HG03108 (cell line): ENCODE results near the gene TNFRSF6B.
"Not testable (repeated sequence)": the region's sequence is repeated elsewhere in the genome, so short reads cannot be mapped to it uniquely, and the experiment has no call there.

Source experiments
- ATAC-seq: cut with Tn5 transposase; IDR thresholded peaks from one replicate; pipeline ENCODE4 v1.9.1; 2021; ENCODE audit warnings: moderate library complexity; ENCODE audit not compliant: unreplicated experiment

Gene TNFRSF6B

GRCh38 chr20:63661959-63662812, 34.3 kb upstream of the TNFRSF6B start:
- ATAC-seq, result no peak

DNA sequence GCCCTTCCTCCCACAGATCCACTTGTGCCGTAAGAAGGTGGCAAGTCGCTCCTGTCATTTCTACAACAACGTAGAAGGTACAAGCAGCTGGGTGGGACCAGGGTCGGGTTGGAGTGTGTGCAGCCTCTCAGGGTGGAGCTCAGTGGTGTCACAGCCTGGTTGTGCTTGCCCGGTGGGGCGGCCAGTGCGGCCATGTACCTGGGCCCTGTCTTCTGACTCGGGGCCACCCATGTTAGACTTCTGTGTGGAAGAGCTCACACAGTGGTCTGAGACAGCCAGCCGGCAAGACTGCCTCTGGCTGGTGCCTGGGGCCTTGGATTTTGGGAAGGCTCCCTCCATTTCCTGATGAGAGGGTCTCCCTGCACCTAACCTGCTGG, 33.7 kb upstream of the TNFRSF6B start:
- no peak for ATAC-seq

DNA sequence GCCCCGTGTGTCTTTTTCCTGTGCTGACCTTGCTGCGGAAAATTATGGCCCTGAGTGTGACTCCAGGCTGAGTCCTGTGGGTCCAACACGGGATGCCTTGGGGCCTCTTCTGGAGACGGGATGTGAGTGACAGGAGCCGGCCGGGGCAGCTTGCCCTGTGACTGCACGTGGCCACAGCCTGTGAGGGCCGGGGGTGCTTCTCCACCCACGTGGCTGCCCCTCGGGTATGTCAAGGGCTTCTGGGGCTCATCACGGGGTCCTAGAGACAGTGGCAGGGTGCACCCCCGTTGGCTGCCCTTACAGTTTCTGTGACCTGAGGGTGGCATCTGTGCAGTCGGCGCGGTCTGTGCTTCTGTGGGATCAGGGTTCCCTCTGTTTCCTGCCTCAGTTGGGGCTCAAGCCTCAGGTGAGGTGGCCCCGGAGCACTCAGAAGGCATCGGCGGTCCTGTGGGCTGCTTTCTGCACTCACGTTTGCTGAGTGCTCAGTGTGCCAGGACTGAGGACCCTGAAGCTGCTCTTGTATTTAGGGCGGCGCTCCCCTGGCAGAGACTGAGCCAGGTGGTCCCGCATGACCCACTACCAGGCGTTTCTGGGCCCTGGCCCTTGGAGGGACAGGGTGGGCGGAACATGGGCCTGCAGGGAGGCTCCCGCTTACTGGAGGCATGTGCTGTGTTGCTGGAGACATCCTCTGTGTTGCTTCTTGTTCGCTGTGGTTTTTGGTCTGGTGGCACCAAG, 33.0 kb upstream of the TNFRSF6B start:
- ATAC-seq, result no peak

DNA sequence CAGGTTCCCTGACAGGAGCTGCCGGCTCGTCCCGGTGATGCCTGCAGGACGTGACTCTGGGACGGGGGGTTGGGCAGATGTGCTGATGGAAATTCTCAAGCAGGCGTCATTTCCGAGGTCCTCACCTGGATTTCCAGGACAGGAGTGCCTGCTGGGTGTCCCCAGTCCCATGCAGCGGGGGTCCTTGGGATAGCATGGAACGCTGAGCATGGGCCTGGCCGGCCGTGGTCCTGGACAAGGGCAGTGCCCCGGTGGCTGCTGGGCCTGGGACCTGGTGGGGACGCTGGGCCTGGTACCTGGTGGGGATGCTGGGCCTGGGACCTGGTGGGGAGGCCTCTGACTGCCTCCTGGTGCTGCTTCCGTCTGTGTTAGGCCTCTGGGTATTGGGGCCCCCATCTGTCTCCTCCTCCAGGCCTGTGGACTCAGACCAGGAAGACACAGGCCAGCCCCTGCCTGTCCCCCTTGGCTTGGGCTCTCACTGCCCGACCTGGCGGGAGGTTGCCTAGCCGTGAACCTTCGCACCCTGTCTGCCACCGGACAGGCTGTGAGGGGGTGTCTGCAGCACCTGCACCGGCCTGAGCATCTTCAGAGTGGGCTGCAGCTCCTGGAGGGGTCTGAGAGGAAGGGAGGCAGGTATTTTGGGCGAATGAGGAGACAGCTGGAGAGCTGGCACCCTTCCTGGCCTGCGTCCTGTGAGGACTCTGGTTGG, 32.2 kb upstream of the TNFRSF6B start:
- ATAC-seq, result no peak

DNA sequence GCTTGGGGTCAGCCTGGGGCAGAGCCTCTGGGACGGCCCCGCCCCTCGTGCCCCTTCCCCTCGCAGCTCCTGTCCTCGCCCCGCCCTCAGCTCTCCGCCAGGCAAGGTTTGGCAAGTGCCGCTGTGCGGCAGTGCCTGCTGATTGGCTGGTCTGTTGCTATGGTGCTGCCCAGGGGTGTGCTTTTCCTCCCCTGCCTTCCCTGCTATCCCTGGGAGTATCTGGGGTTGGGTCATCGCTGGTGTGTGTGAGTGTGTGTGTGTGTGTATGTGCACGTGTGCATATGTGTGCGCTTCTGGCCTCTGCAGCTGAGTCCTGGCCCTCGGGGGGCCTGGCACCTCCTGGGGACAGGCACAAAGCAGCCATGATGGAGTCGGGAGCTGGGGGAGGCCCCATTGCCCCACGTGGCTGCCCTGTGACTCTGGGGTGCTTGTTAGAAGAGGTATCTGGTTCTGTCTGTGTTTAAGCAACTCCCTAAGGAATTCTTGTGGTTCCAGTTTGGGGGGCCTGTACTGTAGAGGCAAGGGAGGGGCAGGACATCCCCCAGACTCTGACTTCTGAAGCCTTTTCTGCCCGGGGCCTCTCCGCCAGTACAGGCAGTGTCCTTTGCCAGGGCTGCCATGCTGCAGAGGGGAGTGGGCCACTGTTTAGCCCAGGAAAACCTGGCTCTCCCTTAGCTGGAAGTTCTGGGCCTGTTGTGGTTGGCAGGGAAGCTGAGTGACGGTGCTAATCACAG, 31.4 kb upstream of the TNFRSF6B start:
- no peak for ATAC-seq

DNA sequence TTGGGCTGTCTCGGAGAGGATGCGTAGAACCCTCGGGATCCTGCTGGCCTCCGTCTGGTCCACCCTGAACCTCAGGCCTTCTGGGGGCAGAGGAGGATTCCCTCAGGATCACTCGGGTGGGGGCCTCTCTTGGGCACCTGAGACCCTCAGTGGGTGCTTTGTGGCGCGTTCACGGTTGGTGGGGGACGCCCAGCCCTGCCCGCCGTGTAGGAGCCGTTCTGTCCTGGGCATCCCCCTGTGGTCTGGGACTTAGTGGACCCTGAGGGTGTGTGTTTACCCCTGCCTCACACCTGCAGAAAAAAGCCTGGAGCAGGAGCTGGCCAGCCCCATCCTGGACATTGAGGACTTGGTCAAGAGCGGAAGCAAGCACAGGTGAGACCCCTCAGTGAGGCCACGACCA, 30.7 kb upstream of the TNFRSF6B start:
- ATAC-seq, result no peak

- ATAC-seq, result no peak
Observed at GRCh38 chr20:63667858-63668257, 28.6 kb upstream of the TNFRSF6B start.

GRCh38 chr20:63668351-63668750, 28.1 kb upstream of the TNFRSF6B start:
- no peak for ATAC-seq

- not testable (repeated sequence) for ATAC-seq
Observed at GRCh38 chr20:63671695-63672094, 24.8 kb upstream of the TNFRSF6B start.

DNA sequence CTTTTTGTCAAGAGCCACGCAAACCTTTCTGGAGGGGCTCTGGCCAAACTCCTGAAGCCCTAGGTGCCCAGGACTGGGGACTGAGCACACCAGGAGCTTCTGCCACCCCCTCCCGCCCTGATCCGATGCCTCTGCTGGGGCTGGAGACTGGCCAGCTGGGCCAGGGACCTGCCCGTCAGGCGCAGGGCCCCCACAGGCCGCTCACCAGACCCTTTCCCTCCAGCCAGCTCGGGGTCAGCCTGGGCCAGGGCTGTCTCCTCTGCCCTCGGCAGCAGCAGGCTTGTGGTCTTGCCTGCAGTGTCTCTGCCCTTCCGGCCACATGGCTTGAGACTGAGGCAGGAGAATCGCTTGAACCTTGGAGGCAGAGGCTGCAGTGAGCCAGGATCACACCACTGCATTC, 23.8 kb upstream of the TNFRSF6B start:
- no peak for ATAC-seq

- ATAC-seq, result no peak
Observed at GRCh38 chr20:63673951-63674350, 22.5 kb upstream of the TNFRSF6B start.

DNA sequence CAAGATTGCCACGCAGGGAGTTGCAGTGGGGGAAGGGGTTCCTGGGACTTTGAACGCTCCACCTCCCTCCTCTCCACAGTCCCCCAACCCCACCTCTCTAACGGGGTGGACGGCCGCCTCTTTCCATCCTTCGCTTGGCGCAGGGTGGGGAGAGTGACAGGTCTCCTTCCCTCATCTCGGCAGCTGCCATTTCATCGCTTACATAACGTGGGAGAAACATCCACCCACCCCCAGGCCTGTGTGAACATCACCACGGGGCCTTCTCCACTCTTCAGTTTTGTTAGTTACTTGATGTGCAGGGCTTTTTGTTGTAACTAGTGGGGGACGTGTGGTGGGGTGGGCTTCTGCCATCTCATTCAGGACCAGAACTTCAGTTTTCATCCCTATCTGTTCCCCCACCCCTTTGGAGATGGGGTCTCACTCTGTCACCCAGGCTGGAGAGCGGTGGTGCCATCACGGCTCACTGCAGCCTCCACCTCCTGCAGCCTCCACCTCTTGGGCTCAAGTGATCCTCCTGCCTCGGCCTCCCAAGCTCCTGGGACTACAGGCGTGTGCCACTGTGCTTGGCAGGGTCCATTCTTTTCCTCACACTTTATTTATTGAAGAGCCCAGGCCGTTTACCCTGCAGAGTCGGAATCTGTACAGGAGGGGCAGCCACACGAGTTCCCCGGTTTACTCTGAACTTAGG, 20.6 kb upstream of the TNFRSF6B start:
- no peak for ATAC-seq

DNA sequence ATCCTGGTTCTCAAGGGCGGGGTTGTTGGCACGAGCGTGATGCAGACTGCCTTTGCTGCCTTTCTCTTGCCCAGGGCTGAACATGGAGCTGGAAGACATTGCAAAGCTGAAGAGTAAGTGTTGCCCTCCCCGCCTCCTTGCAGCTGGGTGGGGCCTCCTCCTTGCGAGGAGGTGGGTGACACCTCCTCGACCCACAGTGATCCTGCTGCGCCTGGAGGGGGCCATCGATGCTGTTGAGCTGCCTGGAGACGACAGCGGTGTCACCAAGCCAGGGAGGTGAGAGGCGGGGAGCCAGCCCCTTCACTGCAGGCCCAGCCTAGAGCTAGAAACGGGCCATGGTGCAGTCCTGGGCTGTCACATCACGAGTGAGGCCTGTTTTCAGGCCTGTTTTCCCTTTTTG, 18.4 kb upstream of the TNFRSF6B start:
- ATAC-seq, result no peak

DNA sequence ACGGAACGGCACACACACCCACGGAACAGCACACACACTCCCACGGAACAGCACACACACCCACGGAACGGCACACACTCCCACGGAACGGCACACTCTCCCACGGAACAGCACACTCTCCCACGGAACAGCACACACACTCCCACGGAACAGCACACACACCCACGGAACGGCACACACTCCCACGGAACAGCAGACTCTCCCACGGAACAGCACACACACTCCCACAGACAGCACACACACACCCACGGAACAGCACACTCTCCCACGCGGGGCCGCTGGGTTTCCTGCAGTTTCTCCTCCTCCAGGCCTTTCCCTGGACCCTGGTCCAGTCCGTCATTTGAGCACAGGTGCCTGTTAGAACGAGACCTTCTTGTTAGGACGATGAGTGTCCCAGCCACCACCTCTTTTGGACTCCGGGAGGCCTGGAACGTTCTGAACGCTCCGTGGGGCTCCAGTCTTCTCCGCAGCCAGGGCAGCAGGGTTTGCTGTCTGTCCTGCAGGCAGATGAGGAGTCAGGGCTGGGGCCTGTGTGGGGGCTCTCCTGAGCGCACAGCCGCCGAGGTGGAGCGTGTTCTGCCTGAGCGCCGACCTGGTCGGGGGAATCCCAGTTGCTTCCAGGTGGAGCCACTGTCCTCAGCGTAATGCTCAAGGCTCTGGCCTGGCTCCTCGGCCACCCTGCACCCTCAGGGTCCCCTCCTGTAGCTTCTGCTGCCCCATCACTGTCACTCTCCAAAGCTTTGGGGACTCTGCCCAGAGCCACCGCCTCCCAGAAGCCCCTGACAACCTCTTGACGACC, 17.6 kb upstream of the TNFRSF6B start:
- no peak for ATAC-seq

GRCh38 chr20:63679799-63680305, 16.6 kb upstream of the TNFRSF6B start:
- ATAC-seq, result no peak

DNA sequence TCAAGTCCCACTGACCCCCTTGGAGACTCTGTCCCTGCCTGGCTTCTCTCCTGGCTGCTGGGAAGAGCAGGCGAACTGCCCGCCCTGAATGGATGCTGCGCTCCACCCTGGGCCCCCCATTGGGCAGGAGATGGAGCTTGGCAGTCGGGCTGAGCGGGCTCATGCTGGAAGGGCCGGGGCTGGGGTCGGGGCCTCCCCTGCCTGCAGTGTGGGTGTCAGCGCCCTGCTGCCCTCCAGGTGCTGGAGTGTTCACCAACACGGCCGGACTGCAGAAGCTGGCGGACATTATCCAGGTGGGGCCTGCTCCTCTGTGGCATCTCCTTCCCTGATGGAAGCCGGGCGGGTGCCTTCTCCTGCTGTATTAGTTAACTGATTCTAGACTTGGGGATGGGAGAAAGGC, 16.0 kb upstream of the TNFRSF6B start:
- no peak for ATAC-seq

DNA sequence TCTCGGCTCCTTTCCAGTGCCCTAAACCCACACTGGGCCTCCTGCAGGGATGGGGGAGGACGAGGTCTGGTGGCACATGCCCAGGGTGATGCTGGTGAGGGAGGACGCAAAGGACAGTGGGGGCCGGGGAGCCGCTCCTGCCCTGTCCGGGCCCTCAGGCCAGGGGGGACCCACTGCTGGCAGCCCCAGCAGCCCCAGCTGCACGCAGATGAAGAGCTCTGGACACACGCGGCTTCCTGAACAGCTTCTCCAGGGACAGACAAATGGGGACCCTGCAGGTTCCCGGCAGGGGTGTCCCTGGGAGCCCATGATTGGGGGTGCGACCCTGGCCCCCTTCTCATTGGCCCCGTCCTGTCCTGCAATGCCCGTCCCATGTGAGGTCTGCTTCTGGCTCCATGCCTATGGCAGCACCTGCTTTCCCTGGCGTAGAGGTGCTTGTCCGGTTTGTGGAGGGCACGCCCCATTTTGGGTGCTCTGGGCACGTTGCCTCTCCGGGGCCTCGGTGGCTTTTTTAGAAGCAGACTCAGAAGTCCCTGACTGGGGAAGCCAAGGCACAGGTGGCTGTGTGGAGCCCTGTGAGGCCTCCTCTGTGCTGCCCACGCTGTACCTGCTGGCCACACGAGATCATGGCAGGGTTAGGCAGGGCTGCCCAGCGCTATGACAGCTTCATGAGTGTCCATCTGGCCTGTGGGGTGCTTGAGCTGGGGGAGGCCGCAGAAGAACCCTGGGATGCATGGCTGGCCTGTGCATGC, 15.4 kb upstream of the TNFRSF6B start:
- ATAC-seq, result no peak

GRCh38 chr20:63681609-63682142, 14.8 kb upstream of the TNFRSF6B start:
- no peak for ATAC-seq
